SK-N-SH treated with all-trans-retinoic acid at 6 μM for 48 hours (cell line): Measurements from ENCODE around the gene PLXND1.

Source experiments
- CREB5 ChIP-seq: fragments of 250-450 bp; sonication (Bioruptor Pico); IDR thresholded peaks from 2 replicates; pipeline ENCODE4 v1.5.1; 2020; ENCODE audit warnings: low read depth, mild to moderate bottlenecking, moderate library complexity
- CSDC2 ChIP-seq: fragments of 250-450 bp; sonication (Bioruptor Pico); IDR thresholded peaks from 2 replicates; pipeline ENCODE4 v1.5.0; 2020; ENCODE audit warnings: mild to moderate bottlenecking, moderate library complexity
- ESRRG ChIP-seq: fragments of 250-450 bp; sonication (Bioruptor Pico); IDR thresholded peaks from 2 replicates; pipeline ENCODE4 v1.6.1; 2021; ENCODE audit warnings: mild to moderate bottlenecking
- PATZ1 ChIP-seq: fragments of 250-450 bp; sonication (Bioruptor Pico); IDR thresholded peaks from 2 replicates; pipeline ENCODE4 v1.8.0; 2020; ENCODE audit warnings: mild to moderate bottlenecking, moderate library complexity, borderline replicate concordance
- POU6F1 ChIP-seq: fragments of 250-450 bp; sonication (Bioruptor Pico); IDR thresholded peaks from 2 replicates; pipeline ENCODE4 v1.8.0; 2021; ENCODE audit warnings: low read depth, mild to moderate bottlenecking, moderate library complexity, borderline replicate concordance
- PPARA ChIP-seq: fragments of 250-450 bp; sonication (Bioruptor Pico); IDR thresholded peaks from 2 replicates; pipeline ENCODE4 v1.5.0; 2020; ENCODE audit warnings: mild to moderate bottlenecking, borderline replicate concordance
- RARB ChIP-seq: fragments of 250-450 bp; sonication (Bioruptor Pico); IDR thresholded peaks from 2 replicates; pipeline ENCODE4 v1.8.0; 2021; ENCODE audit warnings: mild to moderate bottlenecking, moderate library complexity
- TCF4 ChIP-seq: fragments of 250-450 bp; sonication (Bioruptor Pico); IDR thresholded peaks from 2 replicates; pipeline ENCODE4 v1.8.0; 2021; ENCODE audit warnings: mild to moderate bottlenecking, moderate library complexity, borderline replicate concordance
- TSHZ2 ChIP-seq: fragments of 250-450 bp; sonication (Bioruptor Pico); IDR thresholded peaks from 2 replicates; pipeline ENCODE4 v1.5.0; 2020; ENCODE audit warnings: mild to moderate bottlenecking, moderate library complexity
- ZFP3 ChIP-seq: fragments of 250-450 bp; sonication (Bioruptor Pico); IDR thresholded peaks from 2 replicates; pipeline ENCODE4 v1.5.0; 2020; ENCODE audit warnings: mild to moderate bottlenecking, moderate library complexity

GRCh38 chr3:129594409-129594808 is 12.1 kb downstream of the PLXND1 start:
- no peak for TF ChIP-seq TCF4 (CRISPR knock-in tag)
- no peak for TF ChIP-seq ZFP3 (CRISPR knock-in tag)
- no peak for TF ChIP-seq RARB (CRISPR knock-in tag)
- TF ChIP-seq PPARA (CRISPR knock-in tag) = no peak
- no peak for TF ChIP-seq POU6F1
- TF ChIP-seq PATZ1 = no peak
- TF ChIP-seq ESRRG (CRISPR knock-in tag) = no peak
- no peak for TF ChIP-seq CSDC2 (CRISPR knock-in tag)
- no peak for TF ChIP-seq CREB5 (CRISPR knock-in tag)
- no peak for TF ChIP-seq TSHZ2 (CRISPR knock-in tag)
